Prostate gland (tissue), 2 donors: ENCODE measurements around the gene ACTG1.

ENCODE experiments used
- POLR2AphosphoS5 ChIP-seq: sonication (generic); formaldehyde crosslinking; IDR thresholded peaks from one replicate; pipeline ENCODE4 v1.6.1; 2017; ENCODE audit warnings: antibody characterized with exemption
- TF ChIP-seq, protein P1 (sequence below), 4 experiments: fragments of 200-600 bp in 2 of 4; fragments of 450-650 bp in 2 of 4; sonication (generic) in 2 of 4; IDR thresholded peaks; 1 replicate in 3 of 4; 2 replicates in 1 of 4; pipeline ENCODE4 v1.5.1; 2016 to 2019; ENCODE audit warnings: antibody characterized with exemption in 4 of 4, mild to moderate bottlenecking in 2 of 4, moderate library complexity in 2 of 4

DNA sequence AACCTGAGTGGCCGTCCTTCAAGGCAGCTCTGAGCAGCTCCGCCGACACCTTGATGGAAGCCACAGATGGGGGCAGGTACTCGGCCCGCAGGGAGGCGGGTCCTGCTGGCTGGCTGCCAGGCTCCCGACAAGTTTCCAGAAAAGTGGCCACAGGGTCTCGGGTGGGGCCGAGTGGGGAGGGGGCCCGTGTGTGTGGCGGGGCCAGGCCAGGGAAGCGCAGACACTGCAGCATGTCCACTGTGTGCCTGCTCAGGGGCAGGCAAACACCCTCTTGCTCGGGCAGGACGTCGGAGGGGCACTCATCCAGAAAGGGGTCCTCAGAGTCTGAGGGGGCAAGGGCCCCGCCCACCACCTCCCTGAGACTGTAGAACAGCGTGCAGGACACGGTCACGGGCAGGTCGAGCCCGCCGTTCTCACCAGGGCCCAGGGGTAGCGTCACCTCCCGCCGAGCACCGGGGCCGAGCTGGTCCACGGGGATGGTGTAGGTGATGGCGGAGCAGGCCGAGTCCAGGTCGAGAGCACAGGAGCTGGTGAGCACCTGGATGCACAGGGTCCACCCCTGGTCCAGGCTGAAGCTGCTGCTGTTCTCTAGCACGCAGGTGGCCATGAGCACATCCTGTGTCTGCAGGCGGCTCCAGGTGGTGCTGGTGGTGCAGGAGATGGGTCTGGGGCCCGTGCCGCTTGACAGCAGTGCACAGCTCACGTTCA lies 34.5 kb upstream of the ACTG1 start:
- TF ChIP-seq, protein P1, sequence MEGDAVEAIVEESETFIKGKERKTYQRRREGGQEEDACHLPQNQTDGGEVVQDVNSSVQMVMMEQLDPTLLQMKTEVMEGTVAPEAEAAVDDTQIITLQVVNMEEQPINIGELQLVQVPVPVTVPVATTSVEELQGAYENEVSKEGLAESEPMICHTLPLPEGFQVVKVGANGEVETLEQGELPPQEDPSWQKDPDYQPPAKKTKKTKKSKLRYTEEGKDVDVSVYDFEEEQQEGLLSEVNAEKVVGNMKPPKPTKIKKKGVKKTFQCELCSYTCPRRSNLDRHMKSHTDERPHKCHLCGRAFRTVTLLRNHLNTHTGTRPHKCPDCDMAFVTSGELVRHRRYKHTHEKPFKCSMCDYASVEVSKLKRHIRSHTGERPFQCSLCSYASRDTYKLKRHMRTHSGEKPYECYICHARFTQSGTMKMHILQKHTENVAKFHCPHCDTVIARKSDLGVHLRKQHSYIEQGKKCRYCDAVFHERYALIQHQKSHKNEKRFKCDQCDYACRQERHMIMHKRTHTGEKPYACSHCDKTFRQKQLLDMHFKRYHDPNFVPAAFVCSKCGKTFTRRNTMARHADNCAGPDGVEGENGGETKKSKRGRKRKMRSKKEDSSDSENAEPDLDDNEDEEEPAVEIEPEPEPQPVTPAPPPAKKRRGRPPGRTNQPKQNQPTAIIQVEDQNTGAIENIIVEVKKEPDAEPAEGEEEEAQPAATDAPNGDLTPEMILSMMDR (IDR thresholded peaks at IDR 0.05): no peak
- no peak for TF ChIP-seq POLR2AphosphoS5
